ENCODE measurements around the gene KRT72. TPM values are rescaled to one million over a fixed set of nuclear protein-coding genes. Genes with fewer than 3 reads are reported as not detected.

Gene KRT72
- polyA plus RNA-seq, 1 donor from 2014 or later: not detected

- Histone ChIP-seq H3F3A (ENCODE audit: insufficient read depth, low read length, poor library complexity, severe bottlenecking) (no peaks in the 10 kb centered on the region), H3K36me3 (ENCODE audit: insufficient read depth, low read length) (no peaks in the 10 kb centered on the region), H3K9ac (ENCODE audit: low read length) (no peak overlapping the region), H3K9me3 (ENCODE audit: low read length) (no peaks in the 10 kb centered on the region), H3K9me2 (ENCODE audit: insufficient read depth, low read length) (no peaks in the 10 kb centered on the region), H3K27ac (ENCODE audit: low read length) (no peak overlapping the region), H2AFZ (ENCODE audit: low read depth, low read length) (no peak overlapping the region), H4K20me1 (ENCODE audit: insufficient read depth) (no peaks in the 10 kb centered on the region), H3K27me3 (ENCODE audit: insufficient read depth, low read depth, low read length) (no peaks in the 10 kb centered on the region), H3K79me2 (replicated peaks; ENCODE audit: insufficient read depth, low read length) (no peaks in the 10 kb centered on the region), H3K4me3 (ENCODE audit: low read length) (no peak overlapping the region), H3K4me2 (ENCODE audit: low read length) (no peak overlapping the region)
- TF ChIP-seq REST (IDR thresholded peaks at IDR 0.05; ENCODE audit: borderline replicate concordance) (no peak), EP300 (conservative IDR thresholded peaks at IDR 0.05; ENCODE audit: poor library complexity, severe bottlenecking) (no peak), TAF1 (IDR thresholded peaks at IDR 0.05; ENCODE audit: low read depth) (no peak), CTCF (IDR thresholded peaks at IDR 0.05; ENCODE audit: poor library complexity, severe bottlenecking) (no peak), MXI1 (conservative IDR thresholded peaks at IDR 0.05; ENCODE audit: poor library complexity, severe bottlenecking) (no peak), POLR2AphosphoS5 (IDR thresholded peaks at IDR 0.05) (no peak), RAD21 (conservative IDR thresholded peaks at IDR 0.05) (no peak), EZH2 (IDR thresholded peaks at IDR 0.05; ENCODE audit: borderline replicate concordance, insufficient read depth, low read length, poor library complexity, severe bottlenecking) (no peak), SMC3 (conservative IDR thresholded peaks at IDR 0.05; ENCODE audit: poor library complexity) (no peak)
Observed at GRCh38 chr12:52615912-52616311, 14.6 kb upstream of the KRT72 start.

- Histone ChIP-seq H3K79me2 (replicated peaks; ENCODE audit: insufficient read depth, low read length) (no peaks in the 10 kb centered on the region), H3K4me3 (ENCODE audit: low read length) (no peak overlapping the region), H3K9ac (ENCODE audit: low read length) (no peak overlapping the region), H3K27ac (ENCODE audit: low read length) (no peak overlapping the region), H3K4me2 (ENCODE audit: low read length) (no peak overlapping the region), H4K20me1 (ENCODE audit: insufficient read depth) (no peaks in the 10 kb centered on the region), H3K9me2 (ENCODE audit: insufficient read depth, low read length) (no peaks in the 10 kb centered on the region), H3K36me3 (ENCODE audit: insufficient read depth, low read length) (no peaks in the 10 kb centered on the region), H3K9me3 (ENCODE audit: low read length) (no peaks in the 10 kb centered on the region), H2AFZ (ENCODE audit: low read depth, low read length) (no peak overlapping the region), H3K27me3 (ENCODE audit: insufficient read depth, low read depth, low read length) (no peaks in the 10 kb centered on the region), H3F3A (ENCODE audit: insufficient read depth, low read length, poor library complexity, severe bottlenecking) (no peaks in the 10 kb centered on the region)
- TF ChIP-seq TAF1 (IDR thresholded peaks at IDR 0.05; ENCODE audit: low read depth) (no peak), MXI1 (conservative IDR thresholded peaks at IDR 0.05; ENCODE audit: poor library complexity, severe bottlenecking) (no peak), REST (IDR thresholded peaks at IDR 0.05; ENCODE audit: borderline replicate concordance) (no peak), SMC3 (conservative IDR thresholded peaks at IDR 0.05; ENCODE audit: poor library complexity) (no peak), POLR2AphosphoS5 (IDR thresholded peaks at IDR 0.05) (no peak), EZH2 (IDR thresholded peaks at IDR 0.05; ENCODE audit: borderline replicate concordance, insufficient read depth, low read length, poor library complexity, severe bottlenecking) (no peak), EP300 (conservative IDR thresholded peaks at IDR 0.05; ENCODE audit: poor library complexity, severe bottlenecking) (no peak)
Observed at GRCh38 chr12:52615208-52615868, 14.1 kb upstream of the KRT72 start.
